ENCODE data around the gene TBC1D22B.

DNA sequence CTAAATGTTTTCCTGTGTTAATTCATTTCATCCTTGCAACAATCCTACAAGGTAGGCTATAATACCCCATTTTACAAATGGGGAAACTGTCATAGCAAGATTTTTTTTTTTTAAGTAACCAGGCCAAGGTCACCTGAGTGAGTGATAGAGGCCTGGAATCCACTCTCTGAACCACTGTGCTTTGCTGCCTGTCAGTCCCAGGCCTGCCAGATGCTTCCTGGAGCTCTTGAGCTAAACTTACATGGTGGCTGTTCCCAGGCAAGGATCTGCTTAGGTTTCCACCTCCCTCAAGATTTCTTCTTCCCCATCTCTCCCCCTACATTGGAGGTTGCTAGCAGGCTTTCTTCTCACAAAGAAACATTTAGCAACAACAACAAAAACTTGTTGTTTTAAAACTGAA, 63.5 kb downstream of the TBC1D22B start:
- no peak for TF ChIP-seq POLR2A (IDR thresholded peaks at IDR 0.05)
- TF ChIP-seq POLR2AphosphoS5 (IDR thresholded peaks at IDR 0.05; ENCODE audit: insufficient read depth in 1 of 2, low read depth in 1 of 2), result no peak
